Stimulated activated CD8-positive, alpha-beta memory T cell treated with anti-CD3 and anti-CD28 coated beads, Interleukin-12 subunit alpha, Interleukin-12 subunit beta, amount 100 ng/mL, for 24 hours (primary cell): ENCODE measurements around the gene RP2.

Source experiments
- DNase-seq: peaks from one replicate; pipeline ENCODE4 v3.0.0-alpha.2; 2020; ENCODE audit errors: extremely low read depth

RP2 gene

DNA sequence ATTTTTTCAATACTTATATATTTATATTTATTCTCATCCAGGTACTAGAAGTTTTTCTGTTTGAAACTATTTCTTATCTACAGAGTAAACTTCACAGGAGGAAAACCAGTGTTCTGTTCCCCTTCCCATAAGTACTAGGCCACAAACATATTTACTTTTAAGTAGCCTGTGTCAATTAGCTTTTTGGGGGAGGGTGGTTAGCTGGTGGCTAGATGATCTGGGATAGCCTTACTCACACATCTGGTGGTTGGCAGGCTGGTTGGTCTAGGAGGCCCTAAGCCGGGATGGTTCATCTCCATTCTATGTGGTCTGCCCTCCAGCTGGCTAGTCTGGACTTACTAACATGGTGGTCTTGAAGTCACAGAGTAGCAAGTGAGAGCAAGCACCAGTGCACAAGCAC, 81.6 kb downstream of the RP2 start:
- no peak for DNase-seq

GRCh38 chrX:46920235-46920634, 83.4 kb downstream of the RP2 start:
- no peak for DNase-seq

DNA sequence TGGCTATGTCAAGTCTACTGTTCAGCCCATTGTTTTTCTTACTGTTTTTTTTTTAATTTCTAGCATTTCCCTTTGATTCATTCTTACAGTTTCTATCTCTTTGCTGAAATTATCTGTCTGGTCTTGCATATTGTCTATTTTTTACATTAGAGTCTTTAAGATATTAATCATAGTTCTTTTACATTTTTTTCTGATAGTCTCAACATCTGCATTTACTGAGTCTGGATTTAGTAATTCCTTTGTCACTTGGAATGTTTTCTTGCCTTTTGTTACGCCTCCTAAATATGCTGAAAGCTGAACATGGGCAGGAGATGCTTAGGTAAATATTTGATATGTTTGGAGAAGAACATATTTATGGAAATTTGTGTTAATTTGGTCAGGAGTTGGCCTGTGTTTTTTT, 85.8 kb downstream of the RP2 start:
- no peak for DNase-seq

DNA sequence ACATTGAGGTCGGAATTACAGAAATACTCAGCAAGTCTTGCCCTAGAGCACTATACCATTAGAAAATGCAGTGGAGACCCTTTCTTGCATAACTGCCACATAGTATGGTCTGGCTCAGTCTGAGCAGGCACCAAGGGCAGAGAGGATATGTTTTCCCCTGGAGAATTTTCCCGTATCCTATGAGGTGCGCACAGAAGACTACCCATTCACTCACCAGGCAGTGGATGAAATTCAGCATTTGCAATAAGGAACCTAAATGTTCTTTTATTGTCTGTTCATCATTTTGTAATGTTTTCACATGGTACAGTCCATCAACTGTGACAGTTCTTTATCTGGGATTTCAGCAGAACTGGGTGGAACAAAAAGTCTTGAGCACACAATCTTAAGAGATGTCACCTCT, 90.9 kb downstream of the RP2 start:
- no peak for DNase-seq

DNA sequence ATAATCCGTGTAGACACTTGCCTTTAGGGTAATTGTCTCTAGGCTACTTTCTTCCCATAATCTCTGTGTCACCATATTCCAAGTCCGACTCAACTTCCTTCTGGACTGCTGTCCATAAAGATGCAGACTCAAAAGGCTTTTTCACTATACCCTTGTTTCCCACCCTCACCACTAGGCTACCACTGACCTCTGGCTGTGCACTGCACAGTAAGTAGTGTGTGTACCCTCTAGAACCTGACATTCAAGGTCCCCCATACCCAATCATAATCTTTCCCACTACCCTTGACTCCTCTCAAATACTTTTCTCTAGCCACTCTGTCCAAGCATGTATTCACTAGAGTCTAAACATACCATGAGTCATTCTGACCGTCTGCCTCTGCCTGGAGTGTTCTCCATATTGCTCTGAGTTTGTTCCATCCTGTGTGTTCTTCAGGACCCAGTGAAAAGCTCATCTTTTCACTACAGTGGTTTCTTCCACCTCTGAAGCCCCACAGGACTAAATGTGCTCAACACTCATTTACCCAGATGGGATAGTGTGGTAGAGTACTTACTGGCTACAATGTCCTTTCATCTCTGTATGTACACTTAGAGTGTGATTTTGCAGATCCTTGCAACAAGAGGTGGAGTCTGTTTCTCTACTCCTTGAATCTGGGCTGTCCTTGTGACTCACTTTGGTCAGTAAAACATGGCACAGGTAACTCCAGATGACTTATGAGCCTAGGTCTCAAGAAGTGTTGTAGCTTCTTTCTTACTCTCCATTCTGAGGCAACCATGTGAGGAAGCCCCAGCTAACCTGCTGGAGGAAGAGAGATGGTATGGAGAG, 92.8 kb downstream of the RP2 start:
- DNase-seq, result no peak
